HG02852 (cell line): ENCODE data around the gene ST6GAL1.
"Not testable (repeated sequence)": the region's sequence is repeated elsewhere in the genome, so short reads cannot be mapped to it uniquely, and the experiment has no call there.

Experiments
- ATAC-seq: cut with Tn5 transposase; IDR thresholded peaks from one replicate; pipeline ENCODE4 v1.9.1; 2021; ENCODE audit warnings: mild to moderate bottlenecking, moderate library complexity; ENCODE audit not compliant: unreplicated experiment

Gene ST6GAL1

DNA sequence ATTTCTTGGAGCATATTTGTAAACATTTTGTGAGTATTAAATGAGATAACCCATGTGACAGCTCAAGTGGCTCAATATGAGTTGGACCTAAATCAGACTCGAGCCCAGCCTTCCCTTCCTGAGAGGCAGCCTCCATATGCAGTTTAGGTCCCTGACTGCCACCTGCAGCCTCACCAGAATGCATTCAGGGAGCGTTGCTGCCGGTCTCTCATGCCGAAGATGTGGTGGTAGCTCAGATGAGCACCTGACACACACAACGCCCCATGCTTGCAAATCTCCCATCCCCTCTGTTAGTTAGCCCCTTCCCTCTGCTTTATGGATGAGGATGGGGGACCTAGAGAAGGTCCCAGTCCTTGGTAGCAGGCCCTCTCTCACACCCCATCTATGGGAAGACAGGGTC lies 9.2 kb downstream of the ST6GAL1 start:
- ATAC-seq: no peak

DNA sequence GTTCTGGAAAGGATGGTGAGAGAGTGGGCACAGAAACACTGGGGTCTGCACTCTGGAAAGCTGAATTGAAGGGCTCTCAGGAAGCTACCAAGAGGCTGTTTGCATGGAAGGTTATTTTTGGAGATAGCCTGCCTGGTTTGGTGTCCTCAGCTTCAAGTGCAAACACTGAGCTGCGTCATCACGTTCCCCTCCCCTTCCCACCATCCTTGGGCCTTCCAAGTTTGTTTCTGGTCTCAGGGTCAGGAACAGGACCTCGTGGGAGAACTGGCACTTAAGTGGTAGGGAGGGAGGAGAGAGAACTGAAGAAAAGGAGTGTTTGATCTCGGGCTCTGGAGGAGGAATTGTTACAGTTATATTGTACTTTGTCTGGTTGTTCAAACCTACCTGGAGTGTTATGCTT lies 10.6 kb downstream of the ST6GAL1 start:
- no peak for ATAC-seq

DNA sequence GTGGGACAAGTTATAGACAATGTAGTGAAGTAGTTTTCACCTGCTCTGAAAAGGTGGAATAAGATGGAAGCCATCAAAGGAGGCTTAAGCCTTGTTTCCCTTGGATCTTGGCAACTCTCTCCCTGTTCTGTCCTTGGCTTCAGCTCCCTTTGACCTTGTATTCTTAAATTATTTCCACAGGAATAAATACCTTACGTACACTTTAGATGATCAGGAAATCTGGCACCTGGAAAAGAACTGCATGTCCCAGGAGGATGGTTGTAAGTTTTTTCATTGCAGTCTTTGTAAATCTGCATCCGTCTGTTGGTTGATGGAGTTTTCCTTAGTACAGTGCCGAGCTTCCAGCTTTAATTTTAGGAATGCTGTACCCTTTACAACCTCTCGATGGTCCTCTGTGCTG lies 11.8 kb downstream of the ST6GAL1 start:
- no peak for ATAC-seq

DNA sequence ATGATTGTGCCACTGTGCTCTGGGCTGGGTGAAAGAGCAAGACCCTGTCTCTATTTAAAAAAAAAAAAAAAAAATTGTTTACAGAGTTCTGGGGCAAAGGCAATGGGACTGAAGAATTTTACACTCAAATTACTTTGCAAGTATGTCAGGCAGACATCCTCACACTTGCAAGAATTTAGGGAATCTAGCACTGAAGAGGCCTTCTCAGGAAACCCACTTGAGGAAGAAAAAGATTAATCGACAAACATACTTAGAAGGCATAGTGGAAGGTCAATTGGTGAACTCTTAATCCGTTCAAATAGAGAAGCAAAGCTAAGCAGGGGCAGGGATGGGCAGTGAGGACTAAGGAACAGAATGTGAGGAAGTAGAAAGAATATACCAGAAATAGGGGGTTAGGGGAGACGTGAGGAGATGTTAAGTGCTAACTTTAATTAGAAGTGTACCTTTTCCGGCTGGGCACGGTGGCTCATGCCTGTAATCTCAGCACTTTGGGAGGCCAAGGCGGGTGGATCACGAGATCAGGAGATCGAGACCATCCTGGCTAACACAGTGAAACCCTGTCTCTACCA lies 15.0 kb downstream of the ST6GAL1 start:
- no peak for ATAC-seq

DNA sequence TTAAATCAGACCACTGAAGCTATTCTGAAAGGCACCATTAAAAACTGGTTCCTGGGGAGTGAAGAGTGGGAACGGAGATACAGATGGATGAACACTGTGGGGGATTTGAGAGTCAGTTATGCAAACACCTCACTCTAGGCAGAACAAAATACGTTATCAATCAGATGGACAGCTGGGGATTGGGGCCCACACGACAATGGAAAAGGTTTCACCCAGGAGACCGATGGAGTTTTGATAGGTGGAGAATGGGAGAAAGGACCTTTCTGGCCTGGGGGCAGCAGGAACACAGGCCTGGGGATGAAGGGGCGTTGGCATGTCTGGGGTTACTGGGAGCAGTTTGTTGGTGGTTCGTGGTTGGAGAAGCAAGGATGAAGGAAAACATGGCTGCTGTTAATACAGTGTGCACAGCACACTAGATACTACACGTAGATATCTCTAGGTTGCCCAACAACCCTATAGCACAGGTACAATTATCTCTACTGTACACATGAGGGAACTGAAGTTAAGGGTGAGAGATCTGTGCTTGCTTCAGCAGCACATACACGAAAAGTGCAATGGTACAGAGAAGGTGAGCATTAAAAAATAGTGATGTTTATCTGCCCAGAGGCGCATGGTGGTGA lies 16.5 kb downstream of the ST6GAL1 start:
- ATAC-seq: peak; percentile 92

DNA sequence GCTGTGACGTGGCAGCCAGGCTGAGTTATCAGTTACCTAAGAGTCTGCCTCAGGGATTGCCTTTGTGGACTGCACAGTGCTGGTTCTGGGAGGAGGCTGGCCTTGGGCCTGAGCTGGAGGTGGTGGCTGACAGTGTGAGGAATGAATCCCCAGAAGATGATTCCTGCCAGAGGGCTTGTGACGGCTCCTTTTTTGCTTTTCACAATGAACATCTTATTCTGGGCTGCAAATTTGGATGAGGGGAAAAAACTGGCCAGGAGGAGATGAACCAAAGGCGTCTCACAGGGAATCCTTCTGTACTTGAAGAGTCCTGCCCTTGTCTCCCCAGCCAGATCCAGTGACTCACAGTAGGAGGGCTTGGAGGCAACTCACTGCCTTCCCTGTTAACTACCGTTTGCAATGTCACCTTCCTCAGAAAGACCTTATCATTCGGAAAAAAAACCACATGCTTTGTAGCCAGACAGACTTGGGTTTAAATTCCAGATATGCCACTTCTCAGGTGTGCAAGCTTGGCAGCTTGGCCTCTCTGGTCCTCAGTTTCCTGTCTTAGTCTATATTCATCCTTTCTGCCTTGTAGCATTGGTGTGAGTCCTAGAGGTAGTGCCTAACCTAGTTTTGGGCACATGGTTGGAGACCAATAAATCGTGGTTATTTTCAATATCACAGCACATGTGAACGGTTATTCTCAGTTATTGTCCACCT lies 19.1 kb downstream of the ST6GAL1 start:
- no peak for ATAC-seq

DNA sequence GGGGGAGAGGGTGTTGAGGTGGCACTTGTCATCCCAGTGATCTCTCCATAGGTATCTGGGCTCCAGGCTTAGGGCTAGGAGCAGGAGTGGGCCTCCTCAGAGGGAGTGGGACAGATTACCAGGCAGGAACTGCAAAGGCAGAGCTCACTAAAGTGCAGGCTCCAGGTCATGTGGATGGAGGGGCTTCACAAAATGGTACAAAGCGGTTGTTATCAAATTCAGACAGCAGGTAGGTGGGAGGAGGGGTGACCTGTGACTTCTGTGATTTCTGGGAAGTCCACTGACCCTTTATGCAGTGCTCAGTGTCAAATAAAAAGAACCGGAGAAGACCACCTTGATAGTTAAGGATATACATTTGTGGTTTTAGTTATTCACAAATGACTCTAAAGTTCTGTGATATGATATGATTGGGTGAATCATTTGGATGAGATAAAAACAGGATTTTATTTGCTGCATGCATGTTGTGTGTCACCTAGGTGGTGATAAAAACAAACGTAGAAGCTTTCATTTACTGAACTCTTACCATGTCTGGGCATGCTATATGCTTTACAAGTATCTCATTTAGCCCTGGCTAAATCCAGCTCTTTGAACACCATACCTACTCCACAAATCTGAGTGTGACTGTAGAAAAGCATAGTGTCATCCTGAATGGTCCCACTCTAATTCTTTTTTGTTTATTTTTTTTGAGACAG lies 20.2 kb downstream of the ST6GAL1 start:
- no peak for ATAC-seq

DNA sequence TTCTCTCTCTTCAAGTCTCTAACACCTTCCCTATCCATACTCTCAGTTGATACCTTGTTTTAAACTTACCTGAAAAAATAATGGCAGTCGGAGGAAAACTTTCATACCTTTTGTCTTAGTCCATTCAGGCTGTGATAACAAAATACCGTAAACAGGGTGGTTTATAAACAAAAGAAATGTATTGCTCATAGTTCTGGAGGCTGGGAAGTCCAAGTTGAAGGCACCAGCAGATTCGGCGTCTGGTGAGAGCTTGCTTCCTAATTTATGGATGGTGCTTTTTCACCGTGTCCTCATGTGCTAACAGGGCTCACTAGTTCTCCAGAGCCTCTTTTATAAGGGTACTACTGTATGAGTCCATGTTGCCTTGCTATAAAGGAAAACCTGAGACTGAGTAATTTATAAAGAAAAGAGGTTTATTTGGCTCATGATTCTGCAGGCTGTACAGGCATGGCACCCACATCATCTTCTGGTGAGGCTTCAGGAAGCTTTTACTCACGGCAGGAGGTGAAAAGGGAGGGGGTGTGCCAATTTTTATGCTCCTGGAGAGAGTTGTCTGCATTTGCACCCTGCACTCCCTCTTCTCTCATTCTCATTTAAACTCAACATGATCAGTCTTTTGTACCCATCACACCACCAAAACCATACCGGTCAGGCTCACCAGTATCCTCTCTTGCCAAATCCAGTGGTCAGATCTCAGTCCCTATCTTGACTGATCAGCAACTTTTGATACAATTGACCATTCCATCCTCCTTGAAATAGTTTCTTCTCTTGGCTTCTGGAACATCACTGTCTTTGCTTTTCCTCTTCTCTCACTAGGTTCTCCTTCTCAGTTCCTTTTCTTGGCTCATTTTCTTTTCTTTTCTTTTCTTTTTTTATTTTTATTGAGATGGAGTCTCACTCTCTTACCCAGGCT lies 21.6 kb downstream of the ST6GAL1 start:
- no peak for ATAC-seq

DNA sequence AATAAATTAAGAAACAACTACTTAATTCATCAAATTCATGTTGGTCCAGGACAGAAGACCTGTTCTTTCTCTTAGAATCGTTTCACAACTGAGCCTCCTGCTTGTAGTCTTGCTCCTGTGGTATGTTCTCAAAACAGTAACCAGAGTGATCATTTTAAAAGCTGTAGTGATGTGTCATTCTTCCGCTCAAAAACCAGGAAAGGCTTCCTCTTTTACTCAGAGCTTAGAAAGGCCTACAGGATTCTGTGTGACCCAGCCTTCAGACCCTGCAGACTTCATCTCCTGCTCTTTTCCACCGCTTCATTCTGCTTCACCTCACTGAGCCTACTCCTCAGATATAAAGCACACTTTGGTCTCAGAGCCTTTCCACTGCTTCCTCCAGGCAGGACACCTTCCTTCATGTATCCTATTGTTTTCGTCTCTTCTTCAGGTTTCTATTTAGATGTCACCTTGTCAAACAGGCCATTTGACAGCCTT lies 22.7 kb downstream of the ST6GAL1 start:
- ATAC-seq: peak; percentile 67

DNA sequence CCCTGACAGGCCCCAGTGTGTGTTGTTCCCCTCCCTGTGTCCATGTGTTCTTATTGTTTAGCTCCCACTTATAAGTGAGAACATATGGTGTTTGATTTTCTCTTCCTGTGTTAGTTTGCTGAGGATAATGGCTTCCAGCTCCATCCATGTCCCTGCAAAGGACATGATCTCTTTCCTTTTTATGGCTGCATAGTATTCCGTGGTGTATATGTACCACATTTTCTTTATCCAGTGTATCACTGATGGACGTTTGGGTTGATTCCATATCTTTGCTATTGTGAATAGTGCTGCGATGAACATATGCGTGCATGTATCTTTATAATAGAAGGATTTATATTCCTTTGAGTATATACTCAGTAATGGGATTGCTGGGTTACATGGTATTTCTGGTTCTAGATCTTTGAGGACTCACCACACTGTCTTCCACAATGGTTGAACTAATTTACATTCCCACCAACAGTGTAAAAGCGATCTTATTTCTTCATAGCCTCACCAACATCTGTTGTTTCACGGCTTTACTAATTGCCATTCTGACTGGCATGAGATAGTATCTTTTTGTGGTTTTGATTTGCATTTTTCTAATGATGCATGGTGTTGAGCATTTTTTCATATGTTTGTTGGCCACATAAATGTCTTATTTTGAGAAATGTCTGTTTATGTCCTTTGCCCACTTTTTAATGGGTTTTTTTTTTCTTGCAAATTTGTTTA lies 23.8 kb downstream of the ST6GAL1 start:
- not testable (repeated sequence) for ATAC-seq

DNA sequence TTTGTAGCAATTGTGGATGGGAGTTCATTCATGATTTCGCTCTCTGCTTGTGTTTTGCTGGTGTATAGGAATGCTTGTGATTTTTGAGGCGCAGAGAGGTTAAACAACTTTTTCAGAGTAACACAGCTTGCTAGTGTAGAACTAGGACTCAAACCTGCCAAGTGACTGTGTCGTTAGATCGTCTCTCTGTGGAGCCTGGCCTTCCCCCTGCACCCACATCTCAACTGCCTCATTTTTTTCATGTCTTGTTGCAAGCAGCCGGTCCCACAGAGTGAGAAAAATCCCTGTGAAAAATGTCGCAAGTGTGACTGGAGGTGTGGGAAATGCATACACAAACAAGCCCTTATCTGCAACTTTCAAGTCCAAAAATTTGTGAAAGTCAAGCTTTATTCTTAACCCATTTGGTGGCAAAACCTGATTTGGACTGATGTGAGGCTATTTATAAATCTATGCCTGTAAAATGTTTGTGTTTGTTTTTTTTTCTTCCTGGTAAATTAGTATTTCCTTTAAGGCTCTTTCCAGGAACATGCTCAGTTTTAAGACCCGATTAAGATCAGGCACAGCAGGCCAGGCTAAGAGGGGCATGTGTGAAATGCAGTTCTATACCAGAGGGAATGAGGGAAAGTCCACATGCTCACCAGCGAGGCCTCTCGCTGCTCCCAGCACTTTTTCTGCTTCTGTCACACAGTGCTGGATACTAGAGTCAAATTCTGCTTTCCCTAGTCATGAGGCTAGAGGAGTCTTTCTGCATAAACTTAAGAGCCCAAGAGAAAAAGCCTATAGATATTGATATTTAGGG lies 25.8 kb downstream of the ST6GAL1 start:
- ATAC-seq: no peak

DNA sequence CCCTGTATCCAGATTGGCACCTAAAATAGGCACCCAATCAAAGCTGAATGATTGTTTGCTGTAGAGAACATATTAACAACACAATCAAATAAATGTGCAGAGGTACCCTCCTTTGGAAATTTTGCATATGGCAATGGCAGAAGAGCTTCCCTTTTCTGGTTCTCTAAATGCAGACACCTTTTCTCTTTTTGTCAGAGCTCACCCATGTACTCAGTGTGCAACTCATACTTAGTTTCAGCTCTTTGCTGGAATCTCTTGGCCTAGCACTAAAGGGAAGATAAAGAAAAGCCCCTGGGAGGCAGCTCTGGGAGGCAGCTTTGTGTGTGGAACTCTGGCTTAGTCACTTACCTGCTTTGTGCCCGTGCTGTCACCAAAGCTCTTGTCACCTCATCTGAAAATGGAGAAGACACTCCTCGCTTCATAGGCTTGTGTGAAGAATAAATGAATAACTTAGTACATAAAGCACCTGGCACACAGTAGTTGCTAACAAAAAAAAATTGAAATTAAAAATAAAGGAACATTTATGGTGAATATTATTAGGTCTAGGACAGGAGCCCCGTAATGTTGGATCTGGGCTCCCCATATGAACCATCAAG lies 28.8 kb downstream of the ST6GAL1 start:
- no peak for ATAC-seq

DNA sequence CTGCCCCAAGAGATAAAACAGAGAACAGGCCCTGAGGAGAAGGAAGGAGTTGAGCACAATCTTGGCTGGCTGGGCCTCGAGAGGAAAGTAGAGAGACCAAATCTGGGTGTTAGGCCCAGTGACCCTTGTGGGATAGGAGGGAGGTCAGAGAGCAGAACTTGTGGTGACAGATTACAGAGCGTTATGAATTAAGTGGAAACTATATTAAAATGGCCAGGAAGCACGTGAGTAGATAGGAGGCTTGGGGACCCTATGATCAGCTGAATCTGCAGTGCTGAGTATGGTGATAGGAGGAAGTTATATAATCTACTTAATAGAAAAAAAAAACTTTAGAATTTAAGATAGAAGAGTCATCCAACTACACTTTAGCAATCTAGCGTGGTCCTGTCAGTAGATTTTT lies 30.0 kb downstream of the ST6GAL1 start:
- no peak for ATAC-seq

DNA sequence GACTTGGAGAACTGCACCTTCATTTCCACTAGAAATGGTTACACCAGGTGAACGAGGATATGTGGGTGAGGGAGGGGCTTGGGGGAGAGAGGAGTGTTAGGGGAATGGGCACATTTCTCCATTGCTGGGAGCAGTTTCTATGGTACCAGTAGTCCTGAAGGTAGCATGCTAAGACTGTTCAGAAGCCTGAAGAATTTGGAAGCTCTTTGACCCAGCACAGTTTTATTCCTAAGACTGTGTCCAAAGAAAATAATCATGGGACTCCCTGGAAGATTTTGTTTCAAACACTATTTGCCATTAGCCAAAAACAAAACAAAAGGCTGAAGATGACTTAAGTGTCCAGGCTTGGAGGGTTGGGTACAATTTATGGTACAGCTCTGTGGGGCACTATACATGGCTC lies 32.1 kb downstream of the ST6GAL1 start:
- ATAC-seq: no peak

DNA sequence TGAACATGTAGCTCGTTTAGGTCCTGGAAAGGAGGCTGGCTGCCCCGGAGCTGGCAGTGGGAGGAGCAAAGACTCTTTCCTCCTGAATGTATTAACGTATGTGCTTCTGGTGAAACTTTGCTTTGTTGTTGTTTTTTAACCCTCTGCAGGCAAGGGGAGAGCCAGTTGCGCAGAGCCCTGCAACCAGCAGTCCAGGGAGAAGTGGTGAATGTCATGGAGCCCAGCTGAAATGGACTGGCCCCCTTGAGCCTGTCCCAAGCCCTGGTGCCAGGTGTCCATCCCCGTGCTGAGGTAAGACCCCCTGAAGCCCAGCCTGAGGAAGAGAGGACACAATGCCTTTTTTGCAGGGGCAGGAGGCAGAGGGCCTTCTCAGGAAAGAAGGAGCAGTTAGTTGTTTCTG lies 33.3 kb downstream of the ST6GAL1 start:
- no peak for ATAC-seq

DNA sequence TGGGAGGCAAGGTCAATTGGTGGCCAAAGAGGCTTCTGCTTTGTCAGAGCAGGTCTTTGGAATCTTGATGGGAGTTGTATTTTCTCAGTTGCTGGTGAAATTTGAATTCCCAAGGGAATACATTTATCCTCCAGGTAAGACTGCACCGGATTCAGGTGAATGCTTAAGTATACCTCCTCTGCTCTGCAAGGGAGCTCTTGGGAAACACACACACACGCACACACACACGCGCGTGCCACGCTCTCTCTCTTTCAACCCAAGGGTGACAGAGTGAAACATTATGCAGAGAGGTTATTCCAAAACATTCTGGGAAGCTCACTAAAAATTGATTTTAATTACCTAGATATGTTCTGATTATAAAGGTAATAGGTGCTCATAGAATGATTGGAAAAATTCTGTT lies 33.7 kb downstream of the ST6GAL1 start:
- ATAC-seq: no peak

DNA sequence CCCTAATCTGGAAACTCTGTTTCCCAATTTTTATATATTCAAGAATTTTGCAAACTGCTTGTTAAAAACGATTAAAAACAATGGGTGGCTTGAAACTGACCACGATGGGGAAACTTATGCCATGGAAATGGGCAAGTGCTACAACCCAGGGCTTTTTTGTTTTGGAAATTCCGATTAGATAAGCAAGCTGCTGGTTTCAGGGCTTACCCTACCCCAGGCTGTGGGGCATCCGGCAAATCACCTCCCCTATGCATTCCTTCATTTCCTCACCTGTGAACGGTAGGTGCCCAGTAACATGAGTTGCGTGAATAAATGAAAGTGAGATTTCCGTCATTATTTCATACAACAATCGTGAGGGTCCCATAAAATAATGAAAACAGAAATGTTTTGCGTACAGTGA lies 34.3 kb downstream of the ST6GAL1 start:
- ATAC-seq: no peak

DNA sequence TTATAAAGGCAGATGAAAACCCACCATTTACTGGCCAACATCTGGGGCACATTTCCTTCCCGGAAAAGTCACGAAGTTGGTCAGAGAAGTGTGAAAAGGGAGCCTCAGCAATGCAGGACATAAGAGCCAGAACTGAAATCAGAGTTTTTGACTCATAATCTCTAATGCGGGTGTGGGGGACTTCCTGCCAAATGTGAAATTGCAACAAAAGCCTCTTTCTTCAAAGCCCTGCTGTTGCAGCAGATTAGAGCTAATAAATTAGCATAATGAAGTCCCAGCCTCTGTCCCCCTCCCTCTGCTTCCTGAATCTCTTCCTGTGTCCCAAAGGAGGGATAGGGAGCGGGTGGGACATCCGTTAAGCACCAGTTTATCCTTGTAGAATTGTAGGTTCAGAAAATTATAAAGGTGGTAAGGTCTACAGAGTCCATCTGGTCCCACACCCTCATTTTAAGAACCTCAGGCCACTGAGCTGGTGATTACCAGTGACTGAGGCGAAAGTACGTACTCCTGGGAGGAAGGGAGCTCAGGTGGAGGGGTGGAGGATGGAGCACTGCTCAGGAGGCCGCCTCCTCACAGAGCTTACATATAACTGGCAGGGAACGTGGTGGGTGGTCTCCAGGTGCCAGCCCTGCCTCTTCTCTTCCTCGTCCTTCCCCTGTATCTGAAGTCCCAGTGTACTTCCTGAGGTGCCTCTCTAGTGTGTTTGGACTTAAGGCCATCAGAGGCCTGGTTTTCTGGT lies 35.0 kb downstream of the ST6GAL1 start:
- peak; percentile 71 for ATAC-seq
